Coronary artery (tissue), 2 donors: Measurements from ENCODE around the gene MYO18A.
"Not testable (repeated sequence)": the region's sequence is repeated elsewhere in the genome, so short reads cannot be mapped to it uniquely, and the experiment has no call there.

ENCODE experiments used
- DNase-seq: peaks from one replicate; pipeline ENCODE4 v3.0.0-alpha.2; 2017; ENCODE audit warnings: low spot score
- H3K27ac ChIP-seq, 2 donors: fragments of 200-600 bp; sonication (generic); one replicate each; pipeline ENCODE4 v1.5.1; 2016 to 2019
- H3K4me3 ChIP-seq: fragments of 200-600 bp; sonication (generic); 2 replicates; pipeline ENCODE4 v1.5.1; 2016; ENCODE audit warnings: mild to moderate bottlenecking, moderate library complexity
- TF ChIP-seq, protein P1 (sequence below): fragments of 200-600 bp; sonication (generic); IDR thresholded peaks from one replicate; pipeline ENCODE4 v1.5.1; 2019; ENCODE audit warnings: antibody characterized with exemption

The MYO18A gene, protein sequence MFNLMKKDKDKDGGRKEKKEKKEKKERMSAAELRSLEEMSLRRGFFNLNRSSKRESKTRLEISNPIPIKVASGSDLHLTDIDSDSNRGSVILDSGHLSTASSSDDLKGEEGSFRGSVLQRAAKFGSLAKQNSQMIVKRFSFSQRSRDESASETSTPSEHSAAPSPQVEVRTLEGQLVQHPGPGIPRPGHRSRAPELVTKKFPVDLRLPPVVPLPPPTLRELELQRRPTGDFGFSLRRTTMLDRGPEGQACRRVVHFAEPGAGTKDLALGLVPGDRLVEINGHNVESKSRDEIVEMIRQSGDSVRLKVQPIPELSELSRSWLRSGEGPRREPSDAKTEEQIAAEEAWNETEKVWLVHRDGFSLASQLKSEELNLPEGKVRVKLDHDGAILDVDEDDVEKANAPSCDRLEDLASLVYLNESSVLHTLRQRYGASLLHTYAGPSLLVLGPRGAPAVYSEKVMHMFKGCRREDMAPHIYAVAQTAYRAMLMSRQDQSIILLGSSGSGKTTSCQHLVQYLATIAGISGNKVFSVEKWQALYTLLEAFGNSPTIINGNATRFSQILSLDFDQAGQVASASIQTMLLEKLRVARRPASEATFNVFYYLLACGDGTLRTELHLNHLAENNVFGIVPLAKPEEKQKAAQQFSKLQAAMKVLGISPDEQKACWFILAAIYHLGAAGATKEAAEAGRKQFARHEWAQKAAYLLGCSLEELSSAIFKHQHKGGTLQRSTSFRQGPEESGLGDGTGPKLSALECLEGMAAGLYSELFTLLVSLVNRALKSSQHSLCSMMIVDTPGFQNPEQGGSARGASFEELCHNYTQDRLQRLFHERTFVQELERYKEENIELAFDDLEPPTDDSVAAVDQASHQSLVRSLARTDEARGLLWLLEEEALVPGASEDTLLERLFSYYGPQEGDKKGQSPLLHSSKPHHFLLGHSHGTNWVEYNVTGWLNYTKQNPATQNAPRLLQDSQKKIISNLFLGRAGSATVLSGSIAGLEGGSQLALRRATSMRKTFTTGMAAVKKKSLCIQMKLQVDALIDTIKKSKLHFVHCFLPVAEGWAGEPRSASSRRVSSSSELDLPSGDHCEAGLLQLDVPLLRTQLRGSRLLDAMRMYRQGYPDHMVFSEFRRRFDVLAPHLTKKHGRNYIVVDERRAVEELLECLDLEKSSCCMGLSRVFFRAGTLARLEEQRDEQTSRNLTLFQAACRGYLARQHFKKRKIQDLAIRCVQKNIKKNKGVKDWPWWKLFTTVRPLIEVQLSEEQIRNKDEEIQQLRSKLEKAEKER (N-terminal part only)

DNA sequence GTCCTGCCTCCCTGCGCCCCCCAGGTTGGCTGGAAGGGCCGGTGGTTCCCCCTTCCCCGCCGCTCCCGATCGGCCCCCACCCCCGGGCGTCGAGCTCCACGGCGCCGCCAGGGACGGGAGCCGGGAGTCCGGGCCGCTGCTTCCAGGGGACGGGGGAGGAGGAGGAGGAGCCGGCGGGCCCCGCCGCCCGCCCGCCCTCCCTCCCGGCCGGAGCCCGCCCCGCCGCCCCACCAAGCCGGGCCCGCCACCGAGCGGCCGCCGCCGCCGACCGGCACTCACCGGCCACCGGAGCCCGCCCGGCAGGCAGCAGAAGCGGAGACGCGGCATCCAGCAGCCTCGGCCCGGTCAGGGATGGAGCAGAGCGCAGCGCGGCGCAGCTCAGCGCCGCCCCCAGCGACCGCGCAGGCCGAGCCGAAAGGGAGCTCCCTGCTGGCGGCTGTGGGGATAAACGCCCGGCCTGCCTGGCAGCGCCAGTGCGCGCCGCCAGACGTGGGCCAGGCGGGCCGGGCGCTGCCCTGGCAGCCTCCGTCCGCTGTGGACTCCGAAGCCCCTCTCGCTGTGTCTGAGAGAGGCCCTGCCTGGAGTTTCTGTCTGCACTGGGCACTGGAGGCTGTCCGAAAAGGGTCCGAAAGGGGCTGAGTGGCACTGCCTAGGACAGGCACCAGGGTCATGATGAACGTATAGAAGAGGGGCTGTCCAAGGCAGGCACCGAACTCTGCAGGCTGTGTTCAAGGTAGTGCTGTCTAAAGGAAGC, at the start of gene MYO18A:
Gene MYO18A (minus strand): TSS at position 365 of the 754 bp plus-strand sequence. CDS start 13,458 bp downstream, outside the sequence.
- H3K4me3 ChIP-seq: peak within 1 kb of the TSS; percentile 79
- peak; percentile 86 for DNase-seq
- TF ChIP-seq, protein P1, sequence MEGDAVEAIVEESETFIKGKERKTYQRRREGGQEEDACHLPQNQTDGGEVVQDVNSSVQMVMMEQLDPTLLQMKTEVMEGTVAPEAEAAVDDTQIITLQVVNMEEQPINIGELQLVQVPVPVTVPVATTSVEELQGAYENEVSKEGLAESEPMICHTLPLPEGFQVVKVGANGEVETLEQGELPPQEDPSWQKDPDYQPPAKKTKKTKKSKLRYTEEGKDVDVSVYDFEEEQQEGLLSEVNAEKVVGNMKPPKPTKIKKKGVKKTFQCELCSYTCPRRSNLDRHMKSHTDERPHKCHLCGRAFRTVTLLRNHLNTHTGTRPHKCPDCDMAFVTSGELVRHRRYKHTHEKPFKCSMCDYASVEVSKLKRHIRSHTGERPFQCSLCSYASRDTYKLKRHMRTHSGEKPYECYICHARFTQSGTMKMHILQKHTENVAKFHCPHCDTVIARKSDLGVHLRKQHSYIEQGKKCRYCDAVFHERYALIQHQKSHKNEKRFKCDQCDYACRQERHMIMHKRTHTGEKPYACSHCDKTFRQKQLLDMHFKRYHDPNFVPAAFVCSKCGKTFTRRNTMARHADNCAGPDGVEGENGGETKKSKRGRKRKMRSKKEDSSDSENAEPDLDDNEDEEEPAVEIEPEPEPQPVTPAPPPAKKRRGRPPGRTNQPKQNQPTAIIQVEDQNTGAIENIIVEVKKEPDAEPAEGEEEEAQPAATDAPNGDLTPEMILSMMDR: peak; percentile 70
- H3K27ac ChIP-seq: peak within 1 kb of the TSS; percentile 74 to 89

DNA sequence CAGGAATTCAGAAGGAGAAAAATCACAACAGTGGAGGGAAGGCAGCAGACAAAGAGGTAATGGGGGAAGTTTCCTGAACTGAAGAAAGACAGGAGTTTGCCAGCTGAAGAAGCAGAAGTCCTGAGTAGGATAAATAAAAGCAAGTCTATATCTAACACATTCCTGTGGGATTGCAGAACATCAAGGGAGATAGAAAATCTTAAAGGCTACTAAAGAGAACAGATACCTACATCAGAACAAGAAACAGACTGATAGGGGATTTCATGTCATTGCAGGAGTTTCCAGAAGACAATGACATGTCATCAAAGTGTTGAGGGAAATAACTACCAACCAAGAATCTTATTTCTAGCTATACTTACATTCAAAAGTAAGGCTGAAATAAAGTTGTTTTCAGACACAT, 45.2 kb upstream of the MYO18A start:
- TF ChIP-seq, protein P1: no peak
- no peak for DNase-seq
- no peak overlapping the region for H3K4me3 ChIP-seq
- no peak overlapping the region for H3K27ac ChIP-seq

DNA sequence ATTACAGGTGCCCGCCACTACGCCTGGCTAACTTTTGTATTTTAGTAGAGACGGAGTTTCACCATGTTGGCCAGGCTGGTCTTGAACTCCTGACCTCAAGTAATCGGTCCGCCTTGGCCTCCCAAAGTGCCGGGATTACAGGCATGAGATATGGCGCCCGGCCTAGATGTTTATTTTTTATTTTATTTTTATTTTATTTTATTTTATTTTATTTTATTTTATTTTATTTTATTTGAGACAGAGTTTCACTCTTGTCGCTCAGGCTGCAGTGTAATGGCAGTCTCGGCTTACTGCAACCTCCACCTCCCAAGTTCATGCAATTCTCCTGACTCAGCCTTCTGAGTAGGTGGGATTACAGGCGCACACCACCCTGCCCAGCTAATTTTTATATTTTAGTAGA, 41.1 kb upstream of the MYO18A start:
- H3K27ac ChIP-seq, DNase-seq, H3K4me3 ChIP-seq: not testable (repeated sequence)

DNA sequence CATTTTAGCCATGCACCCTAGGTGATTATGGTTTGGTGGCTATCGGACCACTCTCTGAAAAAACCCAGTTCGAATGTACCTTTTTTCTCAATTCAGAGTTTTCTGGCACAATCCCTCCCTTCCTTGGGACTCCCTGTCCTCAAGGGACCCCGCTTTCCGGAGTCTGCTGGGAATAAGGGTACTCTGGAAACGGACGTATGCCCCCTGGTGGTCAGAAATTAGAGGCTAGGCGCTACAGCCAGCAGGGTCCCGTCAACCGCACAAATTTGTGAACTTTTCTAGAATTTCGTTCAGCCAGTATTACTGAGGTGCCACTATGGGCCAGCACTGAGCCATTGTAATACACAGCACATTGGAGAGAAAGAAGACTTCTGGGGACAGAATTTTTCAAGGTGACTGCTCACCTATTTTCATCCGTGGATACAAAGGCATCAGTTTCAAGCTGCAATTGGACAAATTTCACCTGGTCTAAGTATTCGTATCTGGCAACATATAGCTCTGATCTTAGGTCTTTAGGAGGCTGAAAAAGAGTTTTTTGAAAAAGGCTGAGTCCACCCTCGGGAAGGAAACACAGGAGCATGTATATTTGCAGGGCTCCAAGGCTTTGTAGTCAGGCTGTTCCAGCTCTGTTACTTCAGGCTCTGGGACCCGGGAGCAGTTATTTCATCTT, 39.3 kb upstream of the MYO18A start:
- Histone ChIP-seq H3K27ac (no peak overlapping the region), H3K4me3 (no peak overlapping the region)
- peak; percentile 80 for DNase-seq
- TF ChIP-seq, protein P1: peak; percentile 85

DNA sequence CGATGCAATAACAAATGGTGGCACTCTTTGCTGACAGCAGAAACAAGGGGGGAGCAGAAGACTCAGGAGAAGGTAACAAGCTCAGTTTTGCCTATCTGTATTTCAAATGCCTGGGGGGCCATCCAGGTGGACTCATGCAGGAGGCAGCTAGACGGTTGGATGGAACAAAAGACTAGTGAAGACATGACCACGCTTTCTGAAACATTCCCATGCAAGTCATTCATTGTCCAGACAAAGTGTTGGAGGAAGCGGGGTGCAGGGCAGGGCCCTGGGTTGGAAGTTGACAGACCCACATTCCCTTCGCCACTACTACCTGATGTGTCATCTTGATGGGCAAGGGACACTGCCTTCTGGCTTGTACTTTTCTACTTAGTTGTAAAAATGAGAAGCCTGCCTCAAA, 36.7 kb upstream of the MYO18A start:
- DNase-seq: no peak
- TF ChIP-seq, protein P1: no peak
- Histone ChIP-seq H3K4me3 (no peak overlapping the region), H3K27ac (no peak overlapping the region)

DNA sequence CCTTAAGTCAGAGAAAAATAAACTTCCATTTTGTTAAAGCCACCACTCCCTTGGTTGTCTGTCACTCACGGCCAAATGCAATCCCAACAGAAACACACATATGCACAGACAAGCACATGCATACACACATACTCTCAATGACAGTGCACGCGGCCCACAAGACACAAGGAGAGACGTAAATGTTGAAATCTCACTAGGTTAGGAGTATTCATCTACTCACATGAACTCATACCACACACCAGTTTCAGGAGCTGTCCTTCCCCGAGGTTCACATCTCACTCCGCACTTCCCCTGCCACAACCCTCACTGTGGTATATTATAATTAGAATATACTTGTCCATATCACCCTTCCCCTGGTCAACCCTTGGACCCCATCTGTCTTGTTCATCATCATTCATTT, 36.0 kb upstream of the MYO18A start:
- TF ChIP-seq, protein P1: no peak
- DNase-seq: no peak
- H3K27ac ChIP-seq: no peak overlapping the region
- H3K4me3 ChIP-seq: no peak overlapping the region
